ENCODE data around the gene OR4A5.
"Not testable (repeated sequence)": the region's sequence is repeated elsewhere in the genome, so short reads cannot be mapped to it uniquely, and the experiment has no call there.

OR4A5 gene

GRCh38 chr11:54706532-54706931, at the start of gene OR4A5:
TSS of gene OR4A5 (plus strand) at chr11:54706832. CDS start at chr11:54706885, 53 bp downstream.
- not testable (repeated sequence) for H3K4me1 Mint-ChIP-seq; H3K4me3 Mint-ChIP-seq; H3K36me3 Mint-ChIP-seq; H3K27me3 Mint-ChIP-seq; H3K27ac Mint-ChIP-seq; DNase-seq; ATAC-seq (replicated peaks)
- H3K9me3 Mint-ChIP-seq = peaks cover 12 to 27% of the 10 kb centered on the region in 2 donors

GRCh38 chr11:54720094-54720493, 13.5 kb downstream of the OR4A5 start:
- H3K27ac Mint-ChIP-seq; DNase-seq; H3K4me3 Mint-ChIP-seq; H3K36me3 Mint-ChIP-seq; H3K4me1 Mint-ChIP-seq; ATAC-seq (replicated peaks); H3K27me3 Mint-ChIP-seq: not testable (repeated sequence)
- H3K9me3 Mint-ChIP-seq = peaks cover 5 to 10% of the 10 kb centered on the region in 2 donors

Measured in stimulated activated naive B cell treated with anti-CD40 and anti-IgM and Interleukin-4, amounts not matched to agents 10 μg/mL and 1 μg/mL and 100 μg/mL, for 72 hours (primary cell).